HUES48 (cell line): ENCODE measurements around the gene TMPRSS9.

Source experiments
- H3K27ac ChIP-seq: one replicate; pipeline ENCODE4 v1.7.0; 2013; ENCODE audit warnings: low read depth, low read length, inconsistent platforms
- H3K27me3 ChIP-seq: 2 replicates; pipeline ENCODE4 v1.6.1; 2013; ENCODE audit warnings: mild to moderate bottlenecking, low read length; ENCODE audit not compliant: control insufficient read depth, insufficient read depth
- H3K36me3 ChIP-seq: 2 replicates; pipeline ENCODE4 v1.6.1; 2013; ENCODE audit warnings: low read length; ENCODE audit not compliant: control insufficient read depth, insufficient read depth
- H3K4me1 ChIP-seq: 2 replicates; pipeline ENCODE4 v1.6.1; 2013; ENCODE audit warnings: mild to moderate bottlenecking, low read length; ENCODE audit not compliant: control insufficient read depth, insufficient read depth
- H3K4me3 ChIP-seq: 2 replicates; pipeline ENCODE4 v1.5.1; 2013; ENCODE audit warnings: mild to moderate bottlenecking, low read depth, low read length
- H3K9ac ChIP-seq: 2 replicates; pipeline ENCODE4 v1.6.1; 2013; ENCODE audit warnings: mild to moderate bottlenecking, low read depth, low read length, moderate library complexity
- H3K9me3 ChIP-seq: 2 replicates; pipeline ENCODE4 v1.6.1; 2013; ENCODE audit warnings: low read length; ENCODE audit not compliant: control insufficient read depth, insufficient read depth

Gene TMPRSS9

GRCh38 chr19:2433854-2434253, 73.8 kb downstream of the TMPRSS9 start:
- Histone ChIP-seq H3K36me3 (peaks cover 73% of the 10 kb centered on the region), H3K27me3 (no peaks in the 10 kb centered on the region), H3K4me1 (peaks cover 4% of the 10 kb centered on the region; the same call in 1 of the 2 replicates), H3K4me3 (no peak overlapping the region), H3K9ac (no peak overlapping the region), H3K9me3 (no peaks in the 10 kb centered on the region), H3K27ac (no peak overlapping the region)

GRCh38 chr19:2434267-2434666, 74.2 kb downstream of the TMPRSS9 start:
- Histone ChIP-seq H3K4me3 (no peak overlapping the region), H3K4me1 (no peaks in the 10 kb centered on the region), H3K36me3 (peaks cover 73% of the 10 kb centered on the region)

GRCh38 chr19:2434721-2435265, 74.7 kb downstream of the TMPRSS9 start:
- Histone ChIP-seq H3K9ac (no peak overlapping the region), H3K4me3 (no peak overlapping the region), H3K27me3 (no peaks in the 10 kb centered on the region), H3K27ac (no peak overlapping the region), H3K36me3 (peaks cover 69% of the 10 kb centered on the region), H3K9me3 (no peaks in the 10 kb centered on the region), H3K4me1 (no peaks in the 10 kb centered on the region)

More at GRCh38 chr19:2434267-2434666, 74.2 kb downstream of the TMPRSS9 start:
- Histone ChIP-seq H3K27ac (no peak overlapping the region), H3K27me3 (no peaks in the 10 kb centered on the region), H3K9me3 (no peaks in the 10 kb centered on the region), H3K9ac (no peak overlapping the region)

- Histone ChIP-seq H3K4me3 (no peak overlapping the region), H3K9ac (no peak overlapping the region), H3K27ac (no peak overlapping the region), H3K9me3 (no peaks in the 10 kb centered on the region), H3K36me3 (peaks cover 62% of the 10 kb centered on the region), H3K4me1 (no peaks in the 10 kb centered on the region), H3K27me3 (no peaks in the 10 kb centered on the region)
Measured at GRCh38 chr19:2436384-2436783, 76.3 kb downstream of the TMPRSS9 start.

DNA sequence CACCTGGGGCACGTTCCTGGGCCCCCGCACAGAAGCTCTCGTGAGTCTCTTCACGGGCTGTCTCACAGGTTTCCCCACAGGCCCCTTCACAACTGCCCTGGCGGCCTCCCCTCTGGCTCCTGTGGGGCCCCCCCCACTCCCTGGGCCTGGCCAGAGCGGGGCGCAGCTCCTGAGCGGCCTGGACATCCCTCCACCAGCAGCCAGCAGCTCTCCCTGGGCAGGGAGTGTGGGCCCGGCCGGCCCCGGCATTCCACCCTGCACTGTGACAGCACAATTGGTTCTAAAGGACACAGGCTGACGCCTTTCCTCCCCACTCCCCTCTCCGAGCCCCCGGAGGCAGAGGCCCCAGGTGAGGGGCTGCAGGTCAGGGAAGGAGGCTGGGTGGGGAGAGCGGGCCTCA, 76.9 kb downstream of the TMPRSS9 start:
- no peaks in the 10 kb centered on the region for H3K4me1 ChIP-seq
- no peak overlapping the region for H3K27ac ChIP-seq
- H3K36me3 ChIP-seq, result peaks cover 62% of the 10 kb centered on the region

DNA sequence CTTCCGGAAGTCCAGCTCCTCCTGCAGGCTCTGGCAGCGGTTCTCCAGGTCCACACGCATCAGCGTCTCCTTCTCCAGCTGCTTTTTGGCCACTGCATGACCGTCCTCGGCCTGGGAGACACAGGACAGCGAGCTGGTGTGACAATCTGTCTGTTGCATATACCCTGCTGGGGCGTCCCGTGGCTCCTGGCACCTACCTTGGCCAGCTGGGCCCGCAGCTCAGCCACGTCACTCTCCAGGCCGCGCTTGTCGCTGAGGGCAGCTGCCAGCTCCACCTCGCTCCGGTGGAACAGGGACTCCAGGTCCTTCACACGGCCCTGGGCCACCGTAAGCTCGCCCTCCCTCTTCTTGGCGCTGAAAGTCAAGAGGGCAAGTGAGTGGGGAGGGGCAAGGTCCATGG, 78.1 kb downstream of the TMPRSS9 start:
- Histone ChIP-seq H3K36me3 (peaks cover 68% of the 10 kb centered on the region), H3K9me3 (no peaks in the 10 kb centered on the region), H3K27ac (no peak overlapping the region), H3K4me1 (no peaks in the 10 kb centered on the region), H3K27me3 (no peaks in the 10 kb centered on the region), H3K9ac (no peak overlapping the region), H3K4me3 (no peak overlapping the region)

More for the DNA sequence above, 76.9 kb downstream of the TMPRSS9 start:
- Histone ChIP-seq H3K27me3 (no peaks in the 10 kb centered on the region), H3K4me3 (no peak overlapping the region), H3K9ac (no peak overlapping the region), H3K9me3 (no peaks in the 10 kb centered on the region)

DNA sequence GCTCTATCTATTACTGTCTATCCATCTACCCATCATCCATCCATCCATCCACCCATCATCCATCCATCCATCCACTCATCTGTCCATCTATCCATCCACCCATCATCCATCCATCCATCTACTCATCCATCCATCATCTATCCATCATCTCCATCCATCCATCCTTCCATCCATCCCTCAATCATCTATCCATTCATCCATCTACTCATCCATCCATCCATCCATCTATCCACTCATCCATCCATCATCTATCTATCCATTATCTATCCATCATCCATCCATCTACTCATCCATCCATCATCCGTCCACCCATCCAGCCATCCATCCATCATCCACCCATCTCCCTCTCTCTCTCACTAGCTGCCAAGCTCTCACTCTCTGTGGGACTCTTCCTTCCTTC, 80.5 kb downstream of the TMPRSS9 start:
- H3K9me3 ChIP-seq, result no peaks in the 10 kb centered on the region
- H3K36me3 ChIP-seq, result peaks cover 64% of the 10 kb centered on the region
- no peak overlapping the region for H3K9ac ChIP-seq
- H3K4me1 ChIP-seq, result no peaks in the 10 kb centered on the region
- no peak overlapping the region for H3K4me3 ChIP-seq
- no peak overlapping the region for H3K27ac ChIP-seq
- no peaks in the 10 kb centered on the region for H3K27me3 ChIP-seq

DNA sequence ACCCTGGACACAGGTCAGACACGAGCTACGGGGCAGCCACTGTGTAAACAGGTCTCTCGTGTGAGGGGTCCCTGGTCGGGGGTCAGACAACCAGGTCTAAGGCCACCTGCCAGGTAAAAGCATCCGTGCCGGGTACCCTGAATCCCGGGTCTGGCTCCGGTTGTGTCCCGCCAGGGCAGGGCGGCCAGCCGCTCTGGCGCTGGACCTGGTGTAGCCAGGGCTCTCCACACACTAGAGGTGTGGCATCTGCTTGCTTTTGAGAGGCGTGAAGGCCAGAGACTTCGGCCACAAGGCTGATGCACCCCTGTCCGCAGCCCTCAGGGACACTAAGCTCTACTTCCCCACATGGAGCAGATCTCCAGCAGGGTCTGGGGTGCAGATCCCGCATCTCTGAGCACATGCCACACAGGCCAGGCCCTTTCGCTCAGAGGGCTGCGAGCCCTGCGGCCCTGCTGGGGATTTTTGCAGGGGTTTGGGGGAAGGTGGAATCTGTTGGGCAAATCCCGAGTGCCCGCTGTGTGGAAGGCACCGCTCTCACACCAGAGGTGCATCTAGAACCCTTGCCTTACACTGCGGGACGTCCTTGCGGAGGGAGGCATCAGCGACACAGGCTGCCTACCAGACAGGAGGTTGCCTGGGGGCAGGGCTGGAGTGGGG, 81.2 kb downstream of the TMPRSS9 start:
- Histone ChIP-seq H3K4me1 (no peaks in the 10 kb centered on the region), H3K9me3 (no peaks in the 10 kb centered on the region), H3K9ac (no peak overlapping the region), H3K36me3 (peaks cover 63% of the 10 kb centered on the region), H3K27ac (no peak overlapping the region), H3K4me3 (no peak overlapping the region), H3K27me3 (no peaks in the 10 kb centered on the region)

DNA sequence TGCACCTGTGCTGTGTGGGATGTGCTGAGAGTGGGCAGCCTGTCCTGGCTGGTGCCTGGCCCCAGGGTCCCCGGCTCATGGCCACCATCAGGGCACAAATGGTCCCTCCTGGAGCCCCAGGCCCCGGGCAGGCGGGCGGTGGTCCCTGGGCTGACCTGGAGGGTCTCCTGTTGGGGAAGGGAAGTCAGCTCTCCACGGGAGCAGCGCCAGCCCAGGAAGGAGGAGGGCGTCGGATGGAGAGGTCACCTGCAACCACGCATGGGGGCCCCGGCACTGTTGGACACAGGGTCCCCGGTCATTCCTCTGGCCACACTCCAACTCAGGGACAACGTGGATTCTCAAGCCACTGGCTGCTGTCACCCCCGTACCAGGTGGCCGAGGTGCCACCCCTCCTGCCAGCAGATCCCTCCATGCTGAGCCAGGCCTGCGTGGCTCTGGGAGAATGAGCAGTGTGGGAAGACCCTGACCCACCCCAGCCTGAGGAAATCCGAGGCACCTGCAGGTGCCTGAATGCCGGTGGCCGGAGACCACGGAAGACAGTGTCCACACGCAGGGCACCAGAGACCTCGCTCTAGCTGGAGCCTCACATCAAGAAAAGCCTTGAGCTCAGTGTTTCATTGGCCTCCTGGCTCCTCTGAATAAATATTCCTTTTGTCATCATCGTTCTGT, 83.2 kb downstream of the TMPRSS9 start:
- Histone ChIP-seq H3K4me3 (no peak overlapping the region), H3K9ac (no peak overlapping the region), H3K27ac (no peak overlapping the region), H3K27me3 (no peaks in the 10 kb centered on the region), H3K36me3 (peaks cover 49% of the 10 kb centered on the region), H3K4me1 (no peaks in the 10 kb centered on the region), H3K9me3 (no peaks in the 10 kb centered on the region)

- Histone ChIP-seq H3K9me3 (no peaks in the 10 kb centered on the region), H3K36me3 (peaks cover 44% of the 10 kb centered on the region), H3K4me3 (no peak overlapping the region), H3K27ac (no peak overlapping the region), H3K4me1 (no peaks in the 10 kb centered on the region), H3K27me3 (no peaks in the 10 kb centered on the region), H3K9ac (no peak overlapping the region)
Measured at GRCh38 chr19:2443785-2444182, 83.7 kb downstream of the TMPRSS9 start.

GRCh38 chr19:2444251-2445002, 84.4 kb downstream of the TMPRSS9 start:
- Histone ChIP-seq H3K9me3 (no peaks in the 10 kb centered on the region), H3K9ac (no peak overlapping the region), H3K4me3 (no peak overlapping the region), H3K4me1 (no peaks in the 10 kb centered on the region), H3K27me3 (no peaks in the 10 kb centered on the region), H3K36me3 (peaks cover 49% of the 10 kb centered on the region), H3K27ac (no peak overlapping the region)
